H9 (cell line): ENCODE results near the gene PGBD2. TPM values are rescaled to one million over a fixed set of nuclear protein-coding genes. Genes with fewer than 3 reads are reported as not detected.

Experiments
- DNase-seq: peaks from one replicate; pipeline ENCODE4 v3.0.0-alpha.2; 2017
- H2AFZ ChIP-seq: one replicate; pipeline ENCODE4 v1.6.1; 2013; ENCODE audit warnings: mild to moderate bottlenecking, low read length, control low read depth, moderate library complexity
- H2AK5ac ChIP-seq: 2 replicates; pipeline ENCODE4 v1.6.1; 2013; ENCODE audit warnings: low read length, control low read depth, mixed read lengths; ENCODE audit not compliant: insufficient read length
- H2BK120ac ChIP-seq: one replicate; pipeline ENCODE4 v1.6.1; 2013; ENCODE audit warnings: low read depth, mild to moderate bottlenecking, low read length, control low read depth, inconsistent platforms; ENCODE audit not compliant: poor library complexity, severe bottlenecking
- H2BK12ac ChIP-seq: 2 replicates; pipeline ENCODE4 v1.6.1; 2013; ENCODE audit warnings: low read length, control low read depth, mixed read lengths, low read depth; ENCODE audit not compliant: insufficient read length
- H2BK15ac ChIP-seq: 2 replicates; pipeline ENCODE4 v1.6.1; 2013; ENCODE audit warnings: low read depth, low read length, control low read depth
- H2BK20ac ChIP-seq: one replicate; pipeline ENCODE4 v1.6.1; 2013; ENCODE audit warnings: low read depth, mild to moderate bottlenecking, low read length, control low read depth, inconsistent platforms; ENCODE audit not compliant: poor library complexity, severe bottlenecking
- H2BK5ac ChIP-seq: 2 replicates; pipeline ENCODE4 v1.6.1; 2013; ENCODE audit warnings: low read length, control low read depth, mixed read lengths; ENCODE audit not compliant: insufficient read length
- H3K14ac ChIP-seq: 2 replicates; pipeline ENCODE4 v1.6.1; 2013; ENCODE audit warnings: low read length, control low read depth; ENCODE audit not compliant: insufficient read depth
- H3K18ac ChIP-seq: 2 replicates; pipeline ENCODE4 v1.6.1; 2013; ENCODE audit warnings: low read depth, mild to moderate bottlenecking, mixed read lengths, low read length, control low read depth; ENCODE audit not compliant: insufficient read length
- H3K23ac ChIP-seq: 2 replicates; pipeline ENCODE4 v1.6.1; 2013; ENCODE audit warnings: low read length, control low read depth, mixed read lengths, low read depth; ENCODE audit not compliant: insufficient read length
- H3K23me2 ChIP-seq: 2 replicates; pipeline ENCODE4 v1.6.1; 2013; ENCODE audit warnings: low read depth, mild to moderate bottlenecking, mixed read lengths, low read length, control low read depth; ENCODE audit not compliant: insufficient read length, poor library complexity, severe bottlenecking
- H3K27ac ChIP-seq: 2 replicates; pipeline ENCODE4 v1.5.1; 2013; ENCODE audit warnings: low read length, control low read depth, mixed read lengths, low read depth; ENCODE audit not compliant: insufficient read length
- H3K27me3 ChIP-seq: 2 replicates; pipeline ENCODE4 v1.6.1; 2013; ENCODE audit warnings: low read length, control low read depth, inconsistent platforms; ENCODE audit not compliant: insufficient read depth
- H3K4ac ChIP-seq: 2 replicates; pipeline ENCODE4 v1.6.1; 2013; ENCODE audit warnings: low read depth, mild to moderate bottlenecking, control low read depth, inconsistent platforms, low read length, moderate library complexity
- H3K4me1 ChIP-seq: 2 replicates; pipeline ENCODE4 v1.6.1; 2013; ENCODE audit warnings: low read length, control low read depth, inconsistent platforms; ENCODE audit not compliant: insufficient read depth
- H3K4me2 ChIP-seq: 2 replicates; pipeline ENCODE4 v1.6.1; 2013; ENCODE audit warnings: low read length, control low read depth, mixed read lengths; ENCODE audit not compliant: insufficient read length, insufficient read depth
- H3K56ac ChIP-seq: 2 replicates; pipeline ENCODE4 v1.6.1; 2013; ENCODE audit warnings: low read depth, mild to moderate bottlenecking, mixed read lengths, low read length, control low read depth; ENCODE audit not compliant: insufficient read length
- H3K79me1 ChIP-seq: 2 replicates; pipeline ENCODE4 v1.6.1; 2013; ENCODE audit warnings: low read depth, mild to moderate bottlenecking, moderate library complexity, low read length, control low read depth, inconsistent platforms; ENCODE audit not compliant: insufficient read depth, poor library complexity, severe bottlenecking
- H3K79me2 ChIP-seq: 2 replicates; pipeline ENCODE4 v1.6.1; 2013; ENCODE audit warnings: low read length, control low read depth, inconsistent platforms; ENCODE audit not compliant: insufficient read depth
- H3K9ac ChIP-seq: 2 replicates; pipeline ENCODE4 v1.6.1; 2013; ENCODE audit warnings: low read length, control low read depth, mixed read lengths; ENCODE audit not compliant: insufficient read length; ENCODE audit errors: extremely low read depth
- H3K9me3 ChIP-seq: one replicate; pipeline ENCODE4 v1.6.1; 2013; ENCODE audit warnings: low read depth, low read length, inconsistent platforms; ENCODE audit not compliant: control insufficient read depth
- H3T11ph ChIP-seq: one replicate; pipeline ENCODE4 v1.6.1; 2013; ENCODE audit warnings: mild to moderate bottlenecking, low read length, control low read depth, inconsistent platforms
- H4K20me1 ChIP-seq: one replicate; pipeline ENCODE4 v1.6.1; 2013; ENCODE audit not compliant: control insufficient read depth, insufficient read length, insufficient read depth
- H4K5ac ChIP-seq: 2 replicates; pipeline ENCODE4 v1.6.1; 2013; ENCODE audit warnings: low read depth, mild to moderate bottlenecking, mixed read lengths, low read length, control low read depth; ENCODE audit not compliant: insufficient read length
- H4K8ac ChIP-seq: replicated peaks from 2 replicates; pipeline ENCODE4 v1.6.1; 2013; ENCODE audit warnings: low read length, control low read depth, mixed read lengths, low read depth; ENCODE audit not compliant: insufficient read length
- H4K91ac ChIP-seq: 2 replicates; pipeline ENCODE4 v1.6.1; 2013; ENCODE audit warnings: low read depth, mild to moderate bottlenecking, moderate library complexity, mixed read lengths, low read length, control low read depth; ENCODE audit not compliant: insufficient read length
- H3K27ac Mint-ChIP-seq, 3 experiments: 2 replicates in 2 of 3; 3 replicates in 1 of 3; pipeline ENCODE4 v1.8.0; 2020 to 2021; ENCODE audit warnings: mixed read lengths in 3 of 3, mild to moderate bottlenecking in 1 of 3, moderate library complexity in 1 of 3
- H3K27me3 Mint-ChIP-seq: 2 replicates; pipeline ENCODE4 v1.8.0; 2021; ENCODE audit warnings: low read depth, mild to moderate bottlenecking, moderate library complexity, mixed read lengths
- H3K36me3 Mint-ChIP-seq, 3 experiments: 2 replicates in 2 of 3; 3 replicates in 1 of 3; pipeline ENCODE4 v1.8.0; 2020 to 2021; ENCODE audit warnings: low read depth in 3 of 3, mixed read lengths in 3 of 3; ENCODE audit not compliant: insufficient read depth in 1 of 3
- H3K4me1 Mint-ChIP-seq, 2 experiments: 2 replicates each; pipeline ENCODE4 v1.8.0; 2020; ENCODE audit warnings: mixed read lengths in 2 of 2
- H3K4me3 Mint-ChIP-seq, 2 experiments: 2 replicates in 1 of 2; 3 replicates in 1 of 2; pipeline ENCODE4 v1.8.0; 2020 to 2021; ENCODE audit warnings: mild to moderate bottlenecking in 2 of 2, mixed read lengths in 2 of 2, moderate library complexity in 1 of 2
- H3K9me3 Mint-ChIP-seq, 2 experiments: 2 replicates in 1 of 2; 3 replicates in 1 of 2; pipeline ENCODE4 v1.8.0; 2020; ENCODE audit warnings: mild to moderate bottlenecking in 2 of 2, mixed read lengths in 2 of 2, moderate library complexity in 1 of 2
- WGBS: extraction: QIAGEN DNeasy Blood & Tissue Kit; methylation state at CpG from one replicate; pipeline ENCODE4 v1.1.7; 2013; ENCODE audit warnings: missing lambda C conversion rate, low lambda C conversion rate, mixed read lengths; ENCODE audit not compliant: insufficient read length; ENCODE audit errors: extremely low coverage; 5-methylcytosine and 5-hydroxymethylcytosine counted together
- total RNA-seq: library from RNA; stranded (reverse); gene quantifications from 2 replicates; pipeline ENCODE4 v1.2.1, GENCODE V29; 2021
- TF ChIP-seq, protein P1 (sequence below): fragments of 200-600 bp; sonication (generic); conservative IDR thresholded peaks from 3 replicates; pipeline ENCODE4 v1.8.0; 2021; ENCODE audit warnings: antibody characterized with exemption, mild to moderate bottlenecking

PGBD2 gene
- total RNA-seq, 1 experiment from 2014 or later = 10.4 TPM

DNA sequence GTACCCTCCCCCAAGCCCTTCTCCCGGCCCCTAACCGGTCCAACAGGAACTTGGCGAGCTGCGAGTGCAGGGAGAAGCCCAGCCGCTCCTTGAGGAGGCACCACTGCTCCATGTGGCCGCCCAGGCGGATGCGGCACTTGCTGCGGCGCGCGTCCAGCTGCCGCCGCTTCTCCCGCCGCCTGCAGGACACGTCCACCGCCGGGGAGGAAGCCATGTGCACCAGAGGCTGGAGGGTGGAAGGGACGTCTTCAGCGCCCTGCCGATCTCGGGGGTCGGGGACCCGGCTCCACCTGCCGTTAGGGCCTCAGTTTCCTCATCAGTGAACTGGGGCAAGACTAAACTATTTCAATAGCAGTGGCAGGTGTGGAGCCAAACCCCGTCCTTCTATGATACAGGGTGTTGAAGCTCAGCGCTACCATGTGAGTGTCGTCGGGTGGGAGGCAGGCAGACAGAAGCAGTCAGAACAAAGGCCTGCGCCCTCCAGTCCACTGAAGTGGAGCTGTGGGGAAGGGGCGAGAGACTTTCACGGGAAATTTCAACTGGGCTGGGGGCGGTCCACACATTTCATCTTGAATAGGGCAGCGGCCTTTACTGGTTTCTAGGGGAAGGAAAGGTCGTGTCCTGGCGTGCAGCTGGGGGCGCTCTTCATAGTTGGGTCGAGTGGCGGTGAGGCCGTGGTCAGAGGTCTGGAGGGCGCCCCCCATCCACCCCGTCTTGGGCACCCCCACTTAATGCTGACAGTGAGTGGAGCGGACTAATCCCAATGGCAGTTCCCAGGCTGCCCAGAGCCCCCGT lies 47.7 kb upstream of the PGBD2 start:
- no peaks in the 10 kb centered on the region for H3K79me1 ChIP-seq
- peaks cover 0 to 30% (median 26%) of the 10 kb centered on the region in 3 experiments; a peak in 5 of 7 replicates for H3K36me3 Mint-ChIP-seq
- no peak overlapping the region for H2BK5ac ChIP-seq
- H4K91ac ChIP-seq = no peak overlapping the region
- no peaks in the 10 kb centered on the region for H3K4me1 ChIP-seq
- H3K9me3 ChIP-seq = no peaks in the 10 kb centered on the region
- H4K5ac ChIP-seq = no peak overlapping the region
- no peak overlapping the region for H3T11ph ChIP-seq
- H3K27me3 Mint-ChIP-seq = peaks cover 32% of the 10 kb centered on the region
- H4K8ac ChIP-seq = no peak overlapping the region
- peaks cover 17 to 20% of the 10 kb centered on the region in 2 experiments for H3K4me1 Mint-ChIP-seq
- TF ChIP-seq, protein P1, sequence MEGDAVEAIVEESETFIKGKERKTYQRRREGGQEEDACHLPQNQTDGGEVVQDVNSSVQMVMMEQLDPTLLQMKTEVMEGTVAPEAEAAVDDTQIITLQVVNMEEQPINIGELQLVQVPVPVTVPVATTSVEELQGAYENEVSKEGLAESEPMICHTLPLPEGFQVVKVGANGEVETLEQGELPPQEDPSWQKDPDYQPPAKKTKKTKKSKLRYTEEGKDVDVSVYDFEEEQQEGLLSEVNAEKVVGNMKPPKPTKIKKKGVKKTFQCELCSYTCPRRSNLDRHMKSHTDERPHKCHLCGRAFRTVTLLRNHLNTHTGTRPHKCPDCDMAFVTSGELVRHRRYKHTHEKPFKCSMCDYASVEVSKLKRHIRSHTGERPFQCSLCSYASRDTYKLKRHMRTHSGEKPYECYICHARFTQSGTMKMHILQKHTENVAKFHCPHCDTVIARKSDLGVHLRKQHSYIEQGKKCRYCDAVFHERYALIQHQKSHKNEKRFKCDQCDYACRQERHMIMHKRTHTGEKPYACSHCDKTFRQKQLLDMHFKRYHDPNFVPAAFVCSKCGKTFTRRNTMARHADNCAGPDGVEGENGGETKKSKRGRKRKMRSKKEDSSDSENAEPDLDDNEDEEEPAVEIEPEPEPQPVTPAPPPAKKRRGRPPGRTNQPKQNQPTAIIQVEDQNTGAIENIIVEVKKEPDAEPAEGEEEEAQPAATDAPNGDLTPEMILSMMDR = peak; percentile 63
- H2AFZ ChIP-seq = no peak overlapping the region
- WGBS = no CpG with 5 or more reads among the region's 45 CpGs
- H3K14ac ChIP-seq = peak overlapping the region; percentile 13
- no peak overlapping the region for H2BK15ac ChIP-seq
- no peak overlapping the region for H2BK20ac ChIP-seq
- H3K9ac ChIP-seq = peak overlapping the region; percentile 53
- no peak overlapping the region for H3K56ac ChIP-seq
- peak overlapping the region; percentile 55 for H3K4me2 ChIP-seq
- peaks cover 22% of the 10 kb centered on the region for H3K23me2 ChIP-seq
- no peak overlapping the region for H3K27ac ChIP-seq
- no peaks in the 10 kb centered on the region for H3K79me2 ChIP-seq
- H3K23ac ChIP-seq = no peak overlapping the region
- peak overlapping the region; percentile 87 to 92 for H3K4me3 Mint-ChIP-seq
- H3K27ac Mint-ChIP-seq = peak overlapping the region; percentile 95 to 98 (median 98)
- H2BK12ac ChIP-seq = no peak overlapping the region
- no peak overlapping the region for H2BK120ac ChIP-seq
- H3K27me3 ChIP-seq = no peaks in the 10 kb centered on the region; the same call in 1 of the 2 replicates
- no peaks in the 10 kb centered on the region for H4K20me1 ChIP-seq
- peak overlapping the region; percentile 61 for H3K18ac ChIP-seq
- DNase-seq = peak; percentile 81
- H2AK5ac ChIP-seq = no peak overlapping the region
- no peak overlapping the region for H3K4ac ChIP-seq
- peaks cover 0 to 2% of the 10 kb centered on the region in 2 experiments; a peak in 2 of 5 replicates for H3K9me3 Mint-ChIP-seq
